ENCODE results near the gene ZFAND2B. TPM values are rescaled to one million over a fixed set of nuclear protein-coding genes. Genes with fewer than 3 reads are reported as not detected.
A peak's percentile ranks its signal among the peaks of the same experiment; 100 is the strongest.
"Not testable (repeated sequence)": the region's sequence is repeated elsewhere in the genome, so short reads cannot be mapped to it uniquely, and the experiment has no call there.

Gene ZFAND2B
- total RNA-seq, 4 donors from 2014 or later, result 63.0 to 76.4 (median 63.3) TPM

- TF ChIP-seq CTCF (IDR thresholded peaks at IDR 0.05) (no peak), POLR2A (IDR thresholded peaks at IDR 0.05) (no peak)
- 88 to 94% methylated on average over 1 of the region's 1 CpG for WGBS, 2 donors
- H3K4me3 ChIP-seq (ENCODE audit: low read depth, poor library complexity, severe bottlenecking), result no peak overlapping the region
- DNase-seq (ENCODE audit: low spot score in 2 of 2), result peak in 1 of 2 donors; percentile 10
- intact Hi-C loops (cut with DNase I; ENCODE audit: low total_unique reads), result no loop called here
Measured at GRCh38 chr2:219197388-219197787, 9.2 kb upstream of the ZFAND2B start.

GRCh38 chr2:219198974-219199373 lies 7.6 kb upstream of the ZFAND2B start:
- peak in 1 of 2 donors; percentile 45 for DNase-seq (ENCODE audit: low spot score in 2 of 2)
- TF ChIP-seq POLR2A (IDR thresholded peaks at IDR 0.05) (no peak), CTCF (IDR thresholded peaks at IDR 0.05) (no peak)
- H3K4me3 ChIP-seq (ENCODE audit: low read depth, poor library complexity, severe bottlenecking), result no peak overlapping the region
- intact Hi-C loops (cut with DNase I; ENCODE audit: low total_unique reads), result no loop called here
- 80 to 84% methylated on average over 5 of the region's 5 CpGs for WGBS, 2 donors

GRCh38 chr2:219199470-219200211 lies 6.9 kb upstream of the ZFAND2B start:
- intact Hi-C loops (cut with DNase I; ENCODE audit: low total_unique reads), result no loop called here
- DNase-seq (ENCODE audit: low spot score in 2 of 2), result peak in 1 of 2 donors; percentile 50
- H3K4me3 ChIP-seq (ENCODE audit: low read depth, poor library complexity, severe bottlenecking), result no peak overlapping the region
- 83 to 88% methylated on average over 12 of the region's 12 CpGs for WGBS, 2 donors
- TF ChIP-seq POLR2A (IDR thresholded peaks at IDR 0.05), result no peak
- TF ChIP-seq CTCF (IDR thresholded peaks at IDR 0.05), result no peak

GRCh38 chr2:219200502-219201326 lies 5.9 kb upstream of the ZFAND2B start:
- H3K4me3 ChIP-seq (ENCODE audit: low read depth, poor library complexity, severe bottlenecking); intact Hi-C loops (cut with DNase I; ENCODE audit: low total_unique reads): not testable (repeated sequence)
- 77 to 80% methylated on average over 26 of the region's 26 CpGs for WGBS, 2 donors
- peak in 1 of 2 donors; percentile 45 for DNase-seq (ENCODE audit: low spot score in 2 of 2)

- 75 to 93% methylated on average over 13 to 21 of the region's 21 CpGs for WGBS, 2 donors
- intact Hi-C loops (cut with DNase I; ENCODE audit: low total_unique reads); H3K4me3 ChIP-seq (ENCODE audit: low read depth, poor library complexity, severe bottlenecking): not testable (repeated sequence)
- DNase-seq (ENCODE audit: low spot score in 2 of 2), result peak in 1 of 2 donors; percentile 58
Measured at GRCh38 chr2:219201331-219201730, 5.3 kb upstream of the ZFAND2B start.

GRCh38 chr2:219204425-219205164 lies 2.0 kb upstream of the ZFAND2B start:
- DNase-seq (ENCODE audit: low spot score in 2 of 2), result peak in 1 of 2 donors; percentile 17
- intact Hi-C loops (cut with DNase I; ENCODE audit: low total_unique reads), result no loop called here
- no peak for TF ChIP-seq CTCF (IDR thresholded peaks at IDR 0.05)
- no peak for TF ChIP-seq POLR2A (IDR thresholded peaks at IDR 0.05)
- WGBS, 2 donors, result 86 to 90% methylated on average over 7 of the region's 7 CpGs
- no peak overlapping the region for H3K4me3 ChIP-seq (ENCODE audit: low read depth, poor library complexity, severe bottlenecking)

Data from lower leg skin (tissue), 4 donors.